OCI-LY7 (cell line): Measurements from ENCODE around the gene SLCO4A1. TPM values are rescaled to one million over a fixed set of nuclear protein-coding genes. Genes with fewer than 3 reads are reported as not detected.

Experiments used
- BruUV-seq: library from RNA; stranded (reverse); fragments of 400-500 nt; replicated peaks from 2 replicates; lab custom pipeline; 2021; lab: Mats Ljungman, UMichigan
- CTCF ChIA-PET: fragments of 300-600 bp; sonication (Branson Sonifier 250); formaldehyde crosslinking; loops from one replicate; lab custom pipeline; 2022; ENCODE audit warnings: antibody characterized with exemption; ENCODE audit not compliant: unreplicated experiment; lab: Charles Lee
- POLR2A ChIA-PET: fragments of 300-600 bp; sonication (Branson Sonifier 250); formaldehyde crosslinking; loops from one replicate; lab custom pipeline; 2022; ENCODE audit warnings: antibody characterized with exemption; lab: Charles Lee
- DNase-seq: peaks from one replicate; pipeline ENCODE4 v3.0.0-alpha.2; 2015; ENCODE audit warnings: low spot score
- H2AFZ ChIP-seq: fragments of 200-600 bp; sonication (generic), shearing (Covaris generic); 2 replicates; pipeline ENCODE4 v1.6.1; 2014; ENCODE audit warnings: mild to moderate bottlenecking, antibody characterized with exemption, low read length, moderate library complexity
- H3K27ac ChIP-seq: fragments of 200-600 bp; sonication (generic); 2 replicates; pipeline ENCODE4 v1.5.1; 2014; ENCODE audit warnings: mixed run types, low read depth, mild to moderate bottlenecking, moderate library complexity, low read length, inconsistent platforms; ENCODE audit not compliant: poor library complexity, severe bottlenecking
- H3K36me3 ChIP-seq: fragments of 200-600 bp; sonication (generic); 2 replicates; pipeline ENCODE4 v1.6.1; 2014; ENCODE audit warnings: mild to moderate bottlenecking, antibody characterized with exemption, low read length, moderate library complexity, mixed read lengths; ENCODE audit not compliant: insufficient read depth
- H3K4me1 ChIP-seq: fragments of 200-600 bp; sonication (generic); 2 replicates; pipeline ENCODE4 v1.5.1; 2014; ENCODE audit warnings: mild to moderate bottlenecking, low read length; ENCODE audit not compliant: insufficient read depth, poor library complexity, severe bottlenecking
- H3K4me2 ChIP-seq: fragments of 200-600 bp; sonication (generic); 2 replicates; pipeline ENCODE4 v1.6.1; 2014; ENCODE audit warnings: mild to moderate bottlenecking, low read length
- H3K4me3 ChIP-seq: fragments of 200-600 bp; sonication (generic); 2 replicates; pipeline ENCODE4 v1.5.1; 2014; ENCODE audit warnings: mild to moderate bottlenecking, low read depth, low read length; ENCODE audit not compliant: poor library complexity, severe bottlenecking
- H3K79me2 ChIP-seq: fragments of 200-600 bp; sonication (generic); 2 replicates; pipeline ENCODE4 v1.6.1; 2016; ENCODE audit warnings: low read depth, mild to moderate bottlenecking, low read length, moderate library complexity, mixed read lengths; ENCODE audit not compliant: insufficient read depth
- H3K9me2 ChIP-seq: fragments of 200-600 bp; sonication (generic); 2 replicates; pipeline ENCODE4 v1.6.1; 2016; ENCODE audit warnings: mild to moderate bottlenecking, low read length, mixed read lengths; ENCODE audit not compliant: insufficient read depth
- H3K9me3 ChIP-seq: fragments of 200-600 bp; sonication (generic); 2 replicates; pipeline ENCODE4 v1.6.1; 2014; ENCODE audit warnings: mild to moderate bottlenecking, mixed run types, low read length, mixed read lengths
- H4K20me1 ChIP-seq: fragments of 200-600 bp; sonication (generic); 2 replicates; pipeline ENCODE4 v1.6.1; 2014; ENCODE audit warnings: mild to moderate bottlenecking, antibody characterized with exemption, low read length, moderate library complexity, mixed read lengths; ENCODE audit not compliant: insufficient read depth
- CTCF ChIP-seq: fragments of 200-600 bp; sonication (generic); conservative IDR thresholded peaks from 2 replicates; pipeline ENCODE4 v1.5.1; 2014; ENCODE audit warnings: mild to moderate bottlenecking, antibody characterized with exemption, low read length, moderate library complexity, mixed read lengths
- EZH2phosphoT487 ChIP-seq: fragments of 200-600 bp; sonication (generic); IDR thresholded peaks from 2 replicates; pipeline ENCODE4 v1.6.1; 2018; ENCODE audit warnings: low read depth, borderline replicate concordance, mild to moderate bottlenecking, mixed run types, antibody characterized with exemption, low read length, moderate library complexity, mixed read lengths
- intact Hi-C: fragments of 100-400 bp; cut with micrococcal nuclease; formaldehyde crosslinking; loops from one replicate; pipeline ENCODE4 v1.10.0; 2022; ENCODE audit not compliant: unreplicated experiment
- total RNA-seq, 2 experiments: library from RNA; depleted of rRNA in 1 of 2; stranded (reverse); fragments of >200 nt in 1 of 2; shearing (Covaris generic) in 1 of 2; gene quantifications; 2 replicates each; pipeline ENCODE4 v1.2.3, GENCODE V29; 2014 to 2022

SLCO4A1 gene
- total RNA-seq, 2 experiments from 2014 or later: 34.3 to 52.4 TPM

GRCh38 chr20:62710221-62710885 is 68.0 kb downstream of the SLCO4A1 start:
- Histone ChIP-seq H4K20me1 (no peaks in the 10 kb centered on the region), H3K4me2 (no peak overlapping the region), H3K36me3 (no peaks in the 10 kb centered on the region), H3K27ac (no peak overlapping the region), H2AFZ (no peak overlapping the region), H3K4me3 (no peak overlapping the region), H3K9me2 (no peaks in the 10 kb centered on the region), H3K9me3 (no peaks in the 10 kb centered on the region), H3K4me1 (no peaks in the 10 kb centered on the region), H3K79me2 (no peaks in the 10 kb centered on the region)
- TF ChIP-seq CTCF (no peak), EZH2phosphoT487 (no peak)
- intact Hi-C loops: no loop called here
- CTCF ChIA-PET: no interaction called here
- POLR2A ChIA-PET: no interaction called here
- no TSS peak for BruUV-seq
- no peak for DNase-seq

GRCh38 chr20:62710886-62711702 is 68.8 kb downstream of the SLCO4A1 start:
- BruUV-seq: no TSS peak
- H3K4me2 ChIP-seq: no peak overlapping the region
- H3K36me3 ChIP-seq: no peaks in the 10 kb centered on the region
- H3K9me3 ChIP-seq: no peaks in the 10 kb centered on the region
- H4K20me1 ChIP-seq: no peaks in the 10 kb centered on the region
- no peaks in the 10 kb centered on the region for H3K79me2 ChIP-seq
- H2AFZ ChIP-seq: no peak overlapping the region
- intact Hi-C loops: no loop called here
- no peak overlapping the region for H3K27ac ChIP-seq
- ChIA-PET CTCF (no interaction called here), POLR2A (no interaction called here)
- DNase-seq: no peak
- no peaks in the 10 kb centered on the region for H3K9me2 ChIP-seq
- H3K4me1 ChIP-seq: no peaks in the 10 kb centered on the region
- no peak overlapping the region for H3K4me3 ChIP-seq
- no peak for TF ChIP-seq EZH2phosphoT487
- no peak for TF ChIP-seq CTCF

- Histone ChIP-seq H3K9me3 (no peaks in the 10 kb centered on the region), H4K20me1 (no peaks in the 10 kb centered on the region), H2AFZ (no peak overlapping the region), H3K4me1 (no peaks in the 10 kb centered on the region), H3K36me3 (no peaks in the 10 kb centered on the region), H3K4me3 (no peak overlapping the region), H3K79me2 (no peaks in the 10 kb centered on the region), H3K27ac (no peak overlapping the region), H3K4me2 (no peak overlapping the region), H3K9me2 (no peaks in the 10 kb centered on the region)
- ChIA-PET CTCF (no interaction called here), POLR2A (no interaction called here)
- BruUV-seq: no TSS peak
- TF ChIP-seq EZH2phosphoT487 (no peak), CTCF (no peak)
- intact Hi-C loops: no loop called here
- no peak for DNase-seq
These were observed 69.4 kb downstream of the SLCO4A1 start for GRCh38 chr20:62711703-62712101.
